GM19324 (cell line): ENCODE results near the gene MAFB.
"Not testable (repeated sequence)": the region's sequence is repeated elsewhere in the genome, so short reads cannot be mapped to it uniquely, and the experiment has no call there.

Experiments used
- ATAC-seq: cut with Tn5 transposase; IDR thresholded peaks from one replicate; pipeline ENCODE4 v1.9.1; 2021; ENCODE audit warnings: mild to moderate bottlenecking, moderate library complexity; ENCODE audit not compliant: unreplicated experiment, low FRiP score

MAFB gene

DNA sequence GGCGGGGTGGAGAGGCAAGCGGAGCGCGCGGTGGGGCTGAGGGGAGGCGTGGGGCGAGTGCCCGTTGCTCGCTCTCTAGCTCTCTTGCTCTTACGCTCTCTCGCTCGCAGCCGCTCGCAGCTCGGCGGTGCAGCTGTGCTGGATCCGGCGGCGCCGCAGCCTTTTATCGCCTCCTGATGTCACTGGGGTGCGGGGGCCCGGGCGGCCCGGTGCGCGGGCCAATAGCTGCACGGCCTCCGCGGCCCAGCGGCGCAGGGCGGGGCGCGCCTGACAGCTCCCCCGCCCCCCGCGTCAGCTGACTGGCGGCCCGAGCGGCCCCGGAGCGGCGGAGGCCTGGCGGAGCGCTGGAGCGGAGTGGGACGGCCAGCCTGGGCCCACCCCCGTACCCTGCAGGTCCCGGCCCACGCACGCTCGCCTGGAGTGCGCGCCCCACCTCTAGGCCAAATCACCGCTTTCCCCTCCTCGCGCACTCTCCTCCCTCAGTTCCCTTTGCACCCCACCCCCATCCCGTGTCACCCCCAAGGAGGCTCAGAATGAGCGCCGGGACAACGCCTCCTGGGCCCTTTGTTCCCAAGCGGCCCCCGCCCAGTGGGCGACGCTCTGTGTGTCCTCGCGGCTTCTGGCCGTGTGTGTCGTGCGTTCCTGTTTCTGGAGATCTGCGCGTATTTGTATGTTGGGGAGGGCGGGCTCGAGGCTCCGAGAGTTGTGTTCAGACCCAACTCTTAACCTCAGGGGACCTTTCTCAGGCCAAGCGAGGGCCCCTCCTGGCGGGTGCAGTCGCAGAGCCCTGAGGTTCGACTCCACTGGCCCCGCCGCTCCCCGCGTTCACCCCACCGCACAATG, at the start of gene MAFB:
TSS of gene MAFB (minus strand) at position 137 of the 843 bp plus-strand sequence. CDS start 386 bp downstream, outside the sequence.
- peak; percentile 64 for ATAC-seq

- ATAC-seq: not testable (repeated sequence)
These were observed 47.4 kb upstream of the MAFB start for GRCh38 chr20:40736468-40736867.

DNA sequence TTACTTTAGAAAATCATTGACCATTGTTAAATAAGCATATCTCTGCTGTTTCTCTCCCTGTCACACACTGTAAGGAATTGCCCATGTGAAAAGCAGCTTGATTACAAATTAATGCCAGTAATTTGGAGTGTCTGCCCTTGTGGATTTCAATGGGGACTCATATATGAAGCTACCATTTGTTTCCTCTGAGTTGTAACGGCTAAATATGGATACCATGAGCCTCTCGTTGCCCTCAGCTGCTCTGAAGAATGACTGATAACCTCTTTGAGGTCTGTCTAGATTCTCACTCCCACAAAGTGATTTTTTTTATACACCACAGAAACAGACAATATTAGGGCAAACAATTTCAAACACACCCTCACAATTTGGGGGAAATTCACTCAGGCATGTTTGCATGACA, 40.0 kb upstream of the MAFB start:
- no peak for ATAC-seq

DNA sequence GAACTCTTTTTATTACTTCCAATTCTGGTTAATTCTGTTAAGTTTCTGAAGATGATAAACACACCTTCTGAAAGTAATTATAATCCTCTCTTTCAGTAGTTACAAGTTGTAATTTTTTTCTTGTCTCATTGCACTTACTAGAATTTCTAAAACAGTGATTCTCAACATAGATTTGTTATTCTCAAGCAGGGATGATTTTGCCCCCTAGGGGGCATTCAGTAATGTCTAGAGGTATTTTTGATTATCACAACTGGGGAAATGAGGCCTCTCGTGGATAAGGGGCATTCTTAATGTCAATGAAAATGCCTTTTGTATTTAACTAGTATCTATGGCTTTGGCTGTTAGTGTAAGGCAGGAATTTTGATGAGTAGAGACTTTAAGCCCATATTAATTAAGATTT, 39.4 kb upstream of the MAFB start:
- no peak for ATAC-seq

GRCh38 chr20:40727960-40728359, 38.9 kb upstream of the MAFB start:
- ATAC-seq: no peak

GRCh38 chr20:40726776-40727175, 37.7 kb upstream of the MAFB start:
- ATAC-seq: no peak

DNA sequence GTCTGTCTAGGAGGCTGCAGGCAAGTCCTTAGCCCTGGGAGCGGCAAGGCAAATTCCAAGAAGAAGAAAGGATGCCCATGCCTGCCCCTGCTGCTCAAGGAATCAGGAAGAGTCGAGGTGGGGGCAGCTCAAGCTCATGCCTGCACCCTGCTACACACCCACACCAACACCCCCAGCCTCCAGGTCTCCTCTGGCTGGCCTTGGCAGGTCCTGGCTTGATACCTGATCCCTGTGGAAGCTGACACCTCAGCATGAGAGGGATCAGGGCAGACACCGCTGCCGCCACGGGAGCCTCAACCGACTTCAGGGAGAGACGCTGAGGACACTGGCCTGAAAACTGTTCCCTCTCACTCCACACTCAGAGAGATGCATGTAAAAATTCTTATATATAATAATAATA, 35.5 kb upstream of the MAFB start:
- ATAC-seq: no peak

- no peak for ATAC-seq
These were observed 31.8 kb upstream of the MAFB start for GRCh38 chr20:40720826-40721225.

- no peak for ATAC-seq
These were observed 31.1 kb upstream of the MAFB start for GRCh38 chr20:40720099-40720498.

GRCh38 chr20:40718982-40719729, 30.1 kb upstream of the MAFB start:
- no peak for ATAC-seq

GRCh38 chr20:40718214-40718977, 29.4 kb upstream of the MAFB start:
- ATAC-seq: no peak

DNA sequence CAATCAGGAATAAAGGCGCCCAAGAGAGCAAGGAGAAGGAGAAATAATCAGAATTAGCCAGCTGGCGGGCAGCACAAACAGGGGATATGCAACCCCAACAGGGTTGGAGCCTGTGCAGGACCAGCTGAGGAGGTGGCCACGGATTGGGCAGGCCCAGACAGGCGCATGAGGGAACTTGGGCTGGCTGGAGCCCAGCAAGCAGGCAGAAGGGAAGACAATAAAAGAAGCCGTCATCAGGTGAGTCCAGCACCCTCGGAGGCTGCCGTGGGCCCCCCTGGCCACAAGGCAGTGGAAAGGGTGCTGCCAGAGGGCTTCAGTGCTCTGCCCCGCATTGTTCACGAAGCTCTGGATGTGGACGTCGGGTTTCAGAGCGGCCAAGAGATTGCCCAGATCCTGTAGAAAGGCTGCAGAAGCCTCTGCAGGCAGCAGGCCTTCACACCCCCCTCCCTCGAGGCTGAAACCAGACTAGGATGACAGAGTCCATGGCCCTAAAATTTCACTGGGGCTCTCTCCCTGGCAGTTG, 28.4 kb upstream of the MAFB start:
- ATAC-seq: no peak

- ATAC-seq: no peak
These were observed 26.5 kb upstream of the MAFB start for GRCh38 chr20:40715491-40715890.

GRCh38 chr20:40714916-40715315, 25.9 kb upstream of the MAFB start:
- no peak for ATAC-seq

GRCh38 chr20:40714109-40714508, 25.1 kb upstream of the MAFB start:
- ATAC-seq: no peak

GRCh38 chr20:40713508-40713907, 24.5 kb upstream of the MAFB start:
- no peak for ATAC-seq

GRCh38 chr20:40711079-40711478, 22.0 kb upstream of the MAFB start:
- no peak for ATAC-seq

DNA sequence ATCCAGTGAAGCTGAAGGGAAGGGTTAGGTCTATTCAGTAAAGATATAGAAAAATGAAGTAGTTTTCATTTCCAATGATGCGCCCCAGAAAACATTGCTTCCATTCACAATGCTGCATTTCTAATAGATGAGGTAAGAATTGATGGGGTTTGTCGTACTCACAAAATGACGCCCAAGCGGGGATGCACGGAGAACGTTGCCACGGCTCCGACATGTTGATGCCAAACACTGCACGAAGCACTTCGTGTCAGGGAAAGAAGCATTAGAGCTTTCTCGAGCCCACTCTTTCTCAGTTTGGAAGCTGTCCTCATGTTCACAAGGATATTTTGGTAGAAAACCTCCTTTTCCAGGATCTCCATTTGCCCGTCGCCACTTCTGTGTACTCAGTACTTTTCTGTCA, 21.6 kb upstream of the MAFB start:
- ATAC-seq: no peak

GRCh38 chr20:40706977-40707582, 18.0 kb upstream of the MAFB start:
- ATAC-seq: no peak

GRCh38 chr20:40705413-40705812, 16.4 kb upstream of the MAFB start:
- ATAC-seq: no peak
